Measurements from ENCODE around the gene MYO1H. TPM values are rescaled to one million over a fixed set of nuclear protein-coding genes. Genes with fewer than 3 reads are reported as not detected.

MYO1H gene
- not detected in 2 replicates for total RNA-seq

GRCh38 chr12:109347589-109347988 is at the start of gene MYO1H:
MYO1H (plus strand) TSS chr12:109347900; CDS start chr12:109347961, 61 bp downstream.

GRCh38 chr12:109308534-109309380 is 38.9 kb upstream of the MYO1H start, which contains the start of gene FOXN4:
FOXN4 (minus strand) TSS chr12:109309284; CDS start chr12:109308321, 963 bp downstream.

GRCh38 chr12:109477185-109477962 is 129.7 kb downstream of the MYO1H start, which contains the start of the genes KCTD10 and UBE3B:
KCTD10 (minus strand) TSS chr12:109477300; CDS start chr12:109477262, 38 bp downstream.
UBE3B (plus strand) TSS chr12:109477634; CDS start chr12:109483552, 5,918 bp downstream.

Other genes starting within 250 kb of the MYO1H start
- 2.5 and 7.3 TPM in 2 replicates for gene ACACB, start 231.3 kb upstream of the MYO1H start, total RNA-seq
- not detected in 2 replicates for gene FOXN4, start 38.6 kb upstream of the MYO1H start, total RNA-seq
- 71.3 and 72.5 TPM in 2 replicates for gene KCTD10, start 129.4 kb downstream of the MYO1H start, total RNA-seq
- gene UBE3B, start 129.7 kb downstream of the MYO1H start, total RNA-seq, result 23.9 and 34.6 TPM in 2 replicates
- gene MMAB, start 225.6 kb downstream of the MYO1H start, total RNA-seq, result 75.7 and 78.3 TPM in 2 replicates
- 29.0 and 43.0 TPM in 2 replicates for gene MVK, start 225.9 kb downstream of the MYO1H start, total RNA-seq